ENCODE results near the gene PLEKHF1. TPM values are rescaled to one million over a fixed set of nuclear protein-coding genes. Genes with fewer than 3 reads are reported as not detected.

The PLEKHF1 gene
- total RNA-seq, 2 donors from 2014 or later = 2.6 to 2.8 TPM

DNA sequence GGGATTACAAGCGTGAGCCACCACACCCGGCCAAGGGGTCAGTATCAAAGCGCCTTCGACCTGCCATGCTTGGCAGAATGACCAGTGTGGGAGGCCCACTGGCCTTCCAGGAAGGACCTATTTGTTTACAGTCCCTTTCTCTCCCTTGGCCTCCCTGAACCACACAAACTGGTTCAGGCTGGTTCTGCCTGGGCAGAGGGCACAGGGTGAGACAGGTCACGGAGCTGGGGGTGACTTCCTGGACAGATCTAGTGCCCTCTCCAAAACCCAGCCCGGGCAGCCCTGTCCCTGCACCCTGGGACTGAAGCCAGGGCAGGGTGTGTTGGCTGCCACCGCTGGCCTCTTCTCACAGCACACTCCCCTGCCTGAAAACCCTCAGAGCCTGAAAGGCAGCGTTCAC, 11.3 kb downstream of the PLEKHF1 start:
- no peak overlapping the region for H3K27ac ChIP-seq (ENCODE audit: low read depth, low read length)
- no peak overlapping the region for H3K4me3 ChIP-seq (ENCODE audit: low read length)
- 84 to 86% methylated on average over 5 to 8 of the region's 8 CpGs for WGBS, 2 experiments (ENCODE audit: insufficient coverage in 1 of 2, insufficient read length in 1 of 2)
- no peaks in the 10 kb centered on the region for H3K36me3 ChIP-seq (ENCODE audit: control insufficient read depth, insufficient read depth, low read length)
- no peaks in the 10 kb centered on the region for H3K4me1 Mint-ChIP-seq
- no peak for DNase-seq
- no peaks in the 10 kb centered on the region for H3K9me3 Mint-ChIP-seq
- TF ChIP-seq, protein P1, sequence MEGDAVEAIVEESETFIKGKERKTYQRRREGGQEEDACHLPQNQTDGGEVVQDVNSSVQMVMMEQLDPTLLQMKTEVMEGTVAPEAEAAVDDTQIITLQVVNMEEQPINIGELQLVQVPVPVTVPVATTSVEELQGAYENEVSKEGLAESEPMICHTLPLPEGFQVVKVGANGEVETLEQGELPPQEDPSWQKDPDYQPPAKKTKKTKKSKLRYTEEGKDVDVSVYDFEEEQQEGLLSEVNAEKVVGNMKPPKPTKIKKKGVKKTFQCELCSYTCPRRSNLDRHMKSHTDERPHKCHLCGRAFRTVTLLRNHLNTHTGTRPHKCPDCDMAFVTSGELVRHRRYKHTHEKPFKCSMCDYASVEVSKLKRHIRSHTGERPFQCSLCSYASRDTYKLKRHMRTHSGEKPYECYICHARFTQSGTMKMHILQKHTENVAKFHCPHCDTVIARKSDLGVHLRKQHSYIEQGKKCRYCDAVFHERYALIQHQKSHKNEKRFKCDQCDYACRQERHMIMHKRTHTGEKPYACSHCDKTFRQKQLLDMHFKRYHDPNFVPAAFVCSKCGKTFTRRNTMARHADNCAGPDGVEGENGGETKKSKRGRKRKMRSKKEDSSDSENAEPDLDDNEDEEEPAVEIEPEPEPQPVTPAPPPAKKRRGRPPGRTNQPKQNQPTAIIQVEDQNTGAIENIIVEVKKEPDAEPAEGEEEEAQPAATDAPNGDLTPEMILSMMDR (conservative IDR thresholded peaks at IDR 0.05) = no peak
- no peak overlapping the region for H3K27ac Mint-ChIP-seq
- no peak overlapping the region for H3K9ac ChIP-seq (ENCODE audit: extremely low read depth, low read length, poor library complexity, severe bottlenecking)
- H3K9me3 ChIP-seq (ENCODE audit: control insufficient read depth, low read length) = no peaks in the 10 kb centered on the region
- no peaks in the 10 kb centered on the region for H3K27me3 ChIP-seq (ENCODE audit: control insufficient read depth, insufficient read depth, low read length, poor library complexity, severe bottlenecking)
- H3K4me3 Mint-ChIP-seq = no peak overlapping the region
- H3K36me3 Mint-ChIP-seq (ENCODE audit: low read depth) = no peaks in the 10 kb centered on the region
- H3K4me1 ChIP-seq (ENCODE audit: control insufficient read depth, insufficient read depth, low read length) = no peaks in the 10 kb centered on the region
- no peaks in the 10 kb centered on the region for H3K27me3 Mint-ChIP-seq (ENCODE audit: insufficient read depth)

DNA sequence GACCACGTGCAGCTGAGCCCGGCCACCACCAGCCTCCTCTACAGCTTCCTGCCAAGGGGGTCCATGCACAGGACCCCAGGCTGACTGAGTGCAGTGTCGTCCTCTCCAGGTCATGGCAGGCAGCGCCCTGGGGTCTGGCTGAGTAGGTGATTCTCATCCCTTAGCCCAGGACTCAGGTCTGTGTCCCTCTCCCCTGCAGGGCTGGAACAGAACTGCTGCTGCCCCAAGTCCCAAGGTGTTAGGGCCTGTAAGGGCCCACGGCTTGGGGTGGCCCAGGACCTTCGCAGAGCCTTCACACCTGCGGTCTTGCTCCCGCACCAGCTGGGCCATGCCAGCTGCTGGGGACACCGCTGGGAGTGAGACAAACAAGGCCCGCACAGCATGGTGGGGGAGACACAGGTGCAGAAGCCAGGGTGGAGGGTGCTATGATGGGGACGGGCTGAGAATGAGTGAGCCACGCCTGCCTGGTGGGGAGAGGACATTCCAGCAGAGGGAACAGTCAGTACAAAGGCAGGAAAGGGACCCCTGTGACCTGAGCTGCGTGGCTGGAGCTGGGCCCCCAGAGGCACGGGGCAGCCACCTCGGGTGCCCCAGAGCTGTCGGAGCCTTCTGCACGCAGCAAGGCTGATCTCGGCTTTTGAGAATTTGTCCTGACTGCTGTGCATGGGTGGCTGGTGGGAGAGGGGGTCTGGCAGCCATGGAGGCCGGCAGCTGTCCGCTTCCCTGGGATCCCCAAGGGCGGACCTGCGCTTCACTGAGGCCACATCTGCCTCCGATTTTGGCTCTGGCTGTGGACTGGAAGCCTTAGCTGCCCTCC, 11.9 kb downstream of the PLEKHF1 start:
- Mint-ChIP-seq H3K27ac (peak overlapping the region; percentile 35), H3K36me3 (ENCODE audit: low read depth) (no peaks in the 10 kb centered on the region), H3K4me1 (no peaks in the 10 kb centered on the region), H3K27me3 (ENCODE audit: insufficient read depth) (no peaks in the 10 kb centered on the region), H3K4me3 (no peak overlapping the region), H3K9me3 (no peaks in the 10 kb centered on the region)
- Histone ChIP-seq H3K9ac (ENCODE audit: extremely low read depth, low read length, poor library complexity, severe bottlenecking) (no peak overlapping the region), H3K27ac (ENCODE audit: low read depth, low read length) (no peak overlapping the region), H3K4me3 (ENCODE audit: low read length) (no peak overlapping the region), H3K9me3 (ENCODE audit: control insufficient read depth, low read length) (no peaks in the 10 kb centered on the region), H3K36me3 (ENCODE audit: control insufficient read depth, insufficient read depth, low read length) (no peaks in the 10 kb centered on the region), H3K4me1 (ENCODE audit: control insufficient read depth, insufficient read depth, low read length) (no peaks in the 10 kb centered on the region), H3K27me3 (ENCODE audit: control insufficient read depth, insufficient read depth, low read length, poor library complexity, severe bottlenecking) (no peaks in the 10 kb centered on the region)
- 94 to 97% methylated on average over 5 to 23 of the region's 23 CpGs for WGBS, 2 experiments (ENCODE audit: insufficient coverage in 1 of 2, insufficient read length in 1 of 2)
- TF ChIP-seq, protein P1 (conservative IDR thresholded peaks at IDR 0.05) = peak; percentile 47
- peak; percentile 63 for DNase-seq

DNA sequence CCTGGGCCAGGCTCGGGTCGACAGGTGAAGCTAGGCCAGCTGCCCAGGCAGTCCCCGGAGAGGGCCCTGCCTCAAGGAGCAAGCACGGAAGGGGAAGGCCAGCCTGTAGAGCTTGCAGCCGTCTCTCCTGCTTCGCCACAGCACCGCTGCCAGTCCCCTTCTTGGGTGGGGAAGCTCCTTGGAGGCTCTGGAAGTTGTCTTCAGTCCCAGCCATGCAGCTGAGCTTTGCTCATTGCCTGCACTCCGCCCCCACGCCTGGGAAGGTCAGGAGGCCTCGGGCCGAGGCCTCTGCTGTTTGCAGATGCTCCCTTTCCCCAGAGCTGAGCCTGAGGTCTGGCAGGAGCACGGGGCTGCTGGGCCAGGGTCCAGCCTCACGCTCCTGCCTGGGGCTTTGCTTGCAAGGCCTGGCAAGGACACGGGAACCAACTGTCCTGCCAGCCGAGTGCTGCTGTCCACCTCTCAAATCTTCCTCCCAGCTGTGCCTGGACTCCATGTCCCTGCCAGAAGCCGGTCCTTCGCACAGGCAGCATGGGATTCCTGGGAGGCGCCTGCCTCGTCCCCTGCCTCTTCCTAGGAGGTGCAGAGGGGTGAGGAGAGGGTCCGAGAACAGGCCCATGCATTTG, 13.3 kb downstream of the PLEKHF1 start:
- TF ChIP-seq, protein P1 (conservative IDR thresholded peaks at IDR 0.05) = no peak
- H3K9me3 ChIP-seq (ENCODE audit: control insufficient read depth, low read length) = no peaks in the 10 kb centered on the region
- Mint-ChIP-seq H3K4me1 (peaks cover 5% of the 10 kb centered on the region), H3K4me3 (no peak overlapping the region), H3K27me3 (ENCODE audit: insufficient read depth) (no peaks in the 10 kb centered on the region), H3K9me3 (no peaks in the 10 kb centered on the region), H3K27ac (no peak overlapping the region), H3K36me3 (ENCODE audit: low read depth) (no peaks in the 10 kb centered on the region)
- no peaks in the 10 kb centered on the region for H3K36me3 ChIP-seq (ENCODE audit: control insufficient read depth, insufficient read depth, low read length)
- H3K27ac ChIP-seq (ENCODE audit: low read depth, low read length) = no peak overlapping the region
- H3K4me3 ChIP-seq (ENCODE audit: low read length) = no peak overlapping the region
- 88 to 100% methylated on average over 3 to 20 of the region's 20 CpGs for WGBS, 2 experiments (ENCODE audit: insufficient coverage in 1 of 2, insufficient read length in 1 of 2)
- no peak for DNase-seq
- no peak overlapping the region for H3K9ac ChIP-seq (ENCODE audit: extremely low read depth, low read length, poor library complexity, severe bottlenecking)
- H3K27me3 ChIP-seq (ENCODE audit: control insufficient read depth, insufficient read depth, low read length, poor library complexity, severe bottlenecking) = no peaks in the 10 kb centered on the region
- no peaks in the 10 kb centered on the region for H3K4me1 ChIP-seq (ENCODE audit: control insufficient read depth, insufficient read depth, low read length)

All from endodermal cell (in vitro differentiated cells).